ENCODE data around the gene IRX4. TPM values are rescaled to one million over a fixed set of nuclear protein-coding genes. Genes with fewer than 3 reads are reported as not detected.
"Not testable (repeated sequence)": the region's sequence is repeated elsewhere in the genome, so short reads cannot be mapped to it uniquely, and the experiment has no call there.

Gene IRX4
- total RNA-seq, 8 experiments from 2014 or later = 0.11 to 0.43 (median 0.24) TPM; not detected in 5

- Histone ChIP-seq H3K4me1 (replicated peaks in 1 of 2) (peaks cover 5 to 21% of the 10 kb centered on the region in 2 donors), H3K4me3 (no peak overlapping the region), H3K27ac (no peak overlapping the region)
- in situ Hi-C loops (cut with MboI; ENCODE audit: low pct_unique_long_range_greater_than_20kb in 2 of 9, low sequenced_read_pairs in 9 of 9, unreplicated experiment in 9 of 9) = no loop called here
- 0 to 9% (median 4%) methylated on average over 1 to 9 of the region's 34 CpGs; no CpG with 5 or more reads in 7 of the 10 experiments for WGBS, 10 experiments
- ATAC-seq (replicated peaks in 6 of 8) = peak in 6 of 8 experiments; percentile 23 to 75 (median 57)
Observed at GRCh38 chr5:1851290-1851934, 31.3 kb downstream of the IRX4 start.

GRCh38 chr5:1850324-1851154, 32.2 kb downstream of the IRX4 start:
- 20 to 90% (median 57%) methylated on average over 1 to 7 of the region's 29 CpGs; no CpG with 5 or more reads in 2 of the 10 experiments for WGBS, 10 experiments

GRCh38 chr5:1847611-1848010, 35.1 kb downstream of the IRX4 start:
- H3K4me1 ChIP-seq (replicated peaks in 1 of 2) = peaks cover 5 to 10% of the 10 kb centered on the region in 2 donors
- H3K4me3 ChIP-seq = no peak overlapping the region
- no peak overlapping the region for H3K27ac ChIP-seq
- in situ Hi-C loops (cut with MboI; ENCODE audit: low pct_unique_long_range_greater_than_20kb in 2 of 9, low sequenced_read_pairs in 9 of 9, unreplicated experiment in 9 of 9) = no loop called here
- 0 to 67% (median 57%) methylated on average over 1 to 5 of the region's 9 CpGs; no CpG with 5 or more reads in 3 of the 10 experiments for WGBS, 10 experiments
- ATAC-seq (replicated peaks in 6 of 8) = no peak

More at GRCh38 chr5:1850324-1851154, 32.2 kb downstream of the IRX4 start:
- in situ Hi-C loops (cut with MboI; ENCODE audit: low pct_unique_long_range_greater_than_20kb in 2 of 9, low sequenced_read_pairs in 9 of 9, unreplicated experiment in 9 of 9) = no loop called here
- Histone ChIP-seq H3K4me3 (no peak overlapping the region), H3K27ac (no peak overlapping the region), H3K4me1 (replicated peaks in 1 of 2) (peaks cover 5 to 15% of the 10 kb centered on the region in 2 donors)
- peak in 6 of 8 experiments; percentile 11 to 42 (median 30) for ATAC-seq (replicated peaks in 6 of 8)

GRCh38 chr5:1847056-1847455, 35.7 kb downstream of the IRX4 start:
- Histone ChIP-seq H3K4me1 (replicated peaks in 1 of 2) (peaks cover 10 to 14% of the 10 kb centered on the region in 2 donors), H3K27ac (no peak overlapping the region), H3K4me3 (no peak overlapping the region)
- ATAC-seq (replicated peaks in 6 of 8) = no peak
- in situ Hi-C loops (cut with MboI; ENCODE audit: low pct_unique_long_range_greater_than_20kb in 2 of 9, low sequenced_read_pairs in 9 of 9, unreplicated experiment in 9 of 9) = no loop called here
- 7 to 92% (median 56%) methylated on average over 2 to 7 of the region's 10 CpGs; no CpG with 5 or more reads in 4 of the 10 experiments for WGBS, 10 experiments

- Histone ChIP-seq H3K4me1 (replicated peaks in 1 of 2) (peaks cover 13 to 16% of the 10 kb centered on the region in 2 donors), H3K4me3 (no peak overlapping the region), H3K27ac (no peak overlapping the region)
- in situ Hi-C loops (cut with MboI; ENCODE audit: low pct_unique_long_range_greater_than_20kb in 2 of 9, low sequenced_read_pairs in 9 of 9, unreplicated experiment in 9 of 9) = no loop called here
- no peak for ATAC-seq (replicated peaks in 6 of 8)
- WGBS, 10 experiments = 20 to 100% (median 77%) methylated on average over 1 to 4 of the region's 13 CpGs; no CpG with 5 or more reads in 6 of the 10 experiments
Observed at GRCh38 chr5:1846583-1846982, 36.1 kb downstream of the IRX4 start.

GRCh38 chr5:1845696-1846095, 37.0 kb downstream of the IRX4 start:
- H3K27ac ChIP-seq = no peak overlapping the region
- 38 to 100% (median 87%) methylated on average over 1 of the region's 1 CpG for WGBS, 10 experiments
- in situ Hi-C loops (cut with MboI; ENCODE audit: low pct_unique_long_range_greater_than_20kb in 2 of 9, low sequenced_read_pairs in 9 of 9, unreplicated experiment in 9 of 9) = no loop called here
- peaks cover 18% of the 10 kb centered on the region in 2 donors for H3K4me1 ChIP-seq (replicated peaks in 1 of 2)
- H3K4me3 ChIP-seq = no peak overlapping the region
- no peak for ATAC-seq (replicated peaks in 6 of 8)

- peaks cover 19 to 26% of the 10 kb centered on the region in 2 donors for H3K4me1 ChIP-seq (replicated peaks in 1 of 2)
- in situ Hi-C loops (cut with MboI; ENCODE audit: low pct_unique_long_range_greater_than_20kb in 2 of 9, low sequenced_read_pairs in 9 of 9, unreplicated experiment in 9 of 9) = no loop called here
- no peak overlapping the region for H3K27ac ChIP-seq
- no peak for ATAC-seq (replicated peaks in 6 of 8)
- H3K4me3 ChIP-seq = no peak overlapping the region
- WGBS, 10 experiments = 84 to 98% (median 93%) methylated on average over 3 to 5 of the region's 5 CpGs
Observed at GRCh38 chr5:1844708-1845436, 37.9 kb downstream of the IRX4 start.

- ATAC-seq (replicated peaks in 6 of 8); H3K4me3 ChIP-seq; H3K27ac ChIP-seq; in situ Hi-C loops (cut with MboI; ENCODE audit: low pct_unique_long_range_greater_than_20kb in 2 of 9, low sequenced_read_pairs in 9 of 9, unreplicated experiment in 9 of 9): not testable (repeated sequence)
- H3K4me1 ChIP-seq (replicated peaks in 1 of 2) = peaks cover 19 to 33% of the 10 kb centered on the region in 2 donors
- 0 to 100% (median 93%) methylated on average over 1 to 5 of the region's 10 CpGs; no CpG with 5 or more reads in 3 of the 10 experiments for WGBS, 10 experiments
Observed at GRCh38 chr5:1843761-1844160, 39.0 kb downstream of the IRX4 start.

GRCh38 chr5:1842004-1842819, 40.5 kb downstream of the IRX4 start:
- H3K4me1 ChIP-seq (replicated peaks in 1 of 2) = peaks cover 19 to 33% of the 10 kb centered on the region in 2 donors
- ATAC-seq (replicated peaks in 6 of 8) = peak in 3 of 8 experiments; percentile 34 to 65 (median 63)
- WGBS, 10 experiments = 27 to 81% (median 58%) methylated on average over 6 to 15 of the region's 17 CpGs; no CpG with 5 or more reads in 1 of the 10 experiments
- H3K4me3 ChIP-seq = no peak overlapping the region
- no peak overlapping the region for H3K27ac ChIP-seq
- in situ Hi-C loops (cut with MboI; ENCODE audit: low pct_unique_long_range_greater_than_20kb in 2 of 9, low sequenced_read_pairs in 9 of 9, unreplicated experiment in 9 of 9) = no loop called here

GRCh38 chr5:1840741-1841521, 41.8 kb downstream of the IRX4 start:
- no peak overlapping the region for H3K4me3 ChIP-seq
- H3K27ac ChIP-seq = no peak overlapping the region
- ATAC-seq (replicated peaks in 6 of 8) = peak in 7 of 8 experiments; percentile 70 to 97 (median 94)
- in situ Hi-C loops (cut with MboI; ENCODE audit: low pct_unique_long_range_greater_than_20kb in 2 of 9, low sequenced_read_pairs in 9 of 9, unreplicated experiment in 9 of 9) = no loop called here
- WGBS, 10 experiments = 23 to 100% (median 80%) methylated on average over 1 to 9 of the region's 31 CpGs; no CpG with 5 or more reads in 3 of the 10 experiments
- peaks cover 19 to 33% of the 10 kb centered on the region in 2 donors for H3K4me1 ChIP-seq (replicated peaks in 1 of 2)

GRCh38 chr5:1840071-1840547, 42.6 kb downstream of the IRX4 start:
- in situ Hi-C loops (cut with MboI; ENCODE audit: low pct_unique_long_range_greater_than_20kb in 2 of 9, low sequenced_read_pairs in 9 of 9, unreplicated experiment in 9 of 9) = no loop called here
- H3K4me3 ChIP-seq = no peak overlapping the region
- H3K4me1 ChIP-seq (replicated peaks in 1 of 2) = peaks cover 24 to 40% of the 10 kb centered on the region in 2 donors
- no peak overlapping the region for H3K27ac ChIP-seq
- 48 to 100% (median 96%) methylated on average over 1 to 8 of the region's 20 CpGs; no CpG with 5 or more reads in 7 of the 10 experiments for WGBS, 10 experiments
- no peak for ATAC-seq (replicated peaks in 6 of 8)

Data from motor neuron (in vitro differentiated cells).